Smooth muscle cell (in vitro differentiated cells): ENCODE measurements around the gene NUB1. TPM values are rescaled to one million over a fixed set of nuclear protein-coding genes. Genes with fewer than 3 reads are reported as not detected.

ENCODE experiments used
- DNase-seq: peaks from one replicate; lab custom pipeline; 2025; ENCODE audit not compliant: unreplicated experiment; lab: John Stamatoyannopoulos, UW
- H2AFZ ChIP-seq: fragments of 200-600 bp; sonication (generic); 2 replicates; pipeline ENCODE4 v1.6.0; 2016; ENCODE audit warnings: antibody characterized with exemption, low read depth, mild to moderate bottlenecking
- H3F3A ChIP-seq: fragments of 200-600 bp; sonication (generic); 2 replicates; pipeline ENCODE4 v1.6.0; 2017; ENCODE audit warnings: antibody characterized with exemption, low read depth
- H3K27ac ChIP-seq: fragments of 200-600 bp; sonication (generic); 2 replicates; pipeline ENCODE4 v1.5.1; 2016; ENCODE audit warnings: low read depth, mild to moderate bottlenecking
- H3K27me3 ChIP-seq: fragments of 200-600 bp; sonication (generic); 2 replicates; pipeline ENCODE4 v1.6.1; 2016; ENCODE audit warnings: low read depth, mild to moderate bottlenecking
- H3K36me3 ChIP-seq: fragments of 200-600 bp; sonication (generic); 2 replicates; pipeline ENCODE4 v1.5.1; 2016; ENCODE audit warnings: low read depth
- H3K4me1 ChIP-seq: fragments of 200-600 bp; sonication (generic); 2 replicates; pipeline ENCODE4 v1.5.1; 2016; ENCODE audit warnings: low read depth
- H3K4me2 ChIP-seq: fragments of 200-600 bp; sonication (generic); 2 replicates; pipeline ENCODE4 v1.6.0; 2016; ENCODE audit warnings: mild to moderate bottlenecking
- H3K4me3 ChIP-seq: fragments of 200-600 bp; sonication (generic); 2 replicates; pipeline ENCODE4 v1.5.1; 2016; ENCODE audit warnings: mild to moderate bottlenecking
- H3K79me2 ChIP-seq: fragments of 200-600 bp; sonication (generic); 2 replicates; pipeline ENCODE4 v1.6.0; 2016; ENCODE audit warnings: low read depth, mild to moderate bottlenecking
- H3K9ac ChIP-seq: fragments of 200-600 bp; sonication (generic); 2 replicates; pipeline ENCODE4 v1.6.0; 2016; ENCODE audit warnings: low read depth
- H3K9me3 ChIP-seq: fragments of 200-600 bp; sonication (generic); replicated peaks from 2 replicates; pipeline ENCODE4 v1.5.1; 2016; ENCODE audit warnings: low read depth
- H4K20me1 ChIP-seq: fragments of 200-600 bp; sonication (generic); 2 replicates; pipeline ENCODE4 v1.6.0; 2016; ENCODE audit warnings: low read depth
- WGBS: methylation state at CpG from one replicate; pipeline ENCODE4 v1.1.7; 2016; ENCODE audit warnings: low lambda C conversion rate; 5-methylcytosine and 5-hydroxymethylcytosine counted together
- polyA plus RNA-seq: library from polyadenylated mRNA; unstranded; fragments of >200 nt; fragmentation: Nextera tagmentation; extraction: Ambion mirVana; gene quantifications from 2 replicates; pipeline ENCODE4 v1.2.1, GENCODE V29; 2016
- total RNA-seq: library from RNA; depleted of rRNA; stranded (reverse); fragments of >200 nt; gene quantifications from 2 replicates; pipeline ENCODE4 v1.2.3, GENCODE V29; 2014
- TF ChIP-seq, protein P1 (sequence below): fragments of 200-600 bp; sonication (generic); IDR thresholded peaks from 2 replicates; pipeline ENCODE4 v1.5.1; 2017; ENCODE audit warnings: borderline replicate concordance, mild to moderate bottlenecking, antibody characterized with exemption; ENCODE audit not compliant: insufficient read depth, poor library complexity, severe bottlenecking

Gene NUB1
- total and polyA plus RNA-seq, 2 experiments from 2014 or later = 28.5 to 36.9 TPM

- WGBS = 91% methylated on average over 8 of the region's 8 CpGs
- Histone ChIP-seq H3K4me2 (peak overlapping the region; percentile 97), H3K4me3 (peak overlapping the region; percentile 94), H3F3A (peaks cover 4% of the 10 kb centered on the region), H3K4me1 (peaks cover 8% of the 10 kb centered on the region), H3K79me2 (peaks cover 15% of the 10 kb centered on the region), H3K9me3 (no peaks in the 10 kb centered on the region), H3K9ac (peak overlapping the region; percentile 70), H3K27ac (no peak overlapping the region), H3K27me3 (no peaks in the 10 kb centered on the region), H2AFZ (no peak overlapping the region), H3K36me3 (no peaks in the 10 kb centered on the region), H4K20me1 (no peaks in the 10 kb centered on the region)
- DNase-seq = no peak
- TF ChIP-seq, protein P1, sequence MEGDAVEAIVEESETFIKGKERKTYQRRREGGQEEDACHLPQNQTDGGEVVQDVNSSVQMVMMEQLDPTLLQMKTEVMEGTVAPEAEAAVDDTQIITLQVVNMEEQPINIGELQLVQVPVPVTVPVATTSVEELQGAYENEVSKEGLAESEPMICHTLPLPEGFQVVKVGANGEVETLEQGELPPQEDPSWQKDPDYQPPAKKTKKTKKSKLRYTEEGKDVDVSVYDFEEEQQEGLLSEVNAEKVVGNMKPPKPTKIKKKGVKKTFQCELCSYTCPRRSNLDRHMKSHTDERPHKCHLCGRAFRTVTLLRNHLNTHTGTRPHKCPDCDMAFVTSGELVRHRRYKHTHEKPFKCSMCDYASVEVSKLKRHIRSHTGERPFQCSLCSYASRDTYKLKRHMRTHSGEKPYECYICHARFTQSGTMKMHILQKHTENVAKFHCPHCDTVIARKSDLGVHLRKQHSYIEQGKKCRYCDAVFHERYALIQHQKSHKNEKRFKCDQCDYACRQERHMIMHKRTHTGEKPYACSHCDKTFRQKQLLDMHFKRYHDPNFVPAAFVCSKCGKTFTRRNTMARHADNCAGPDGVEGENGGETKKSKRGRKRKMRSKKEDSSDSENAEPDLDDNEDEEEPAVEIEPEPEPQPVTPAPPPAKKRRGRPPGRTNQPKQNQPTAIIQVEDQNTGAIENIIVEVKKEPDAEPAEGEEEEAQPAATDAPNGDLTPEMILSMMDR = no peak
These were observed 1.2 kb downstream of the NUB1 start for GRCh38 chr7:151342811-151343210.

- peaks cover 4% of the 10 kb centered on the region for H3F3A ChIP-seq
- H3K9me3 ChIP-seq = no peaks in the 10 kb centered on the region
- no peak overlapping the region for H3K4me3 ChIP-seq
- no peak for DNase-seq
- no peak overlapping the region for H2AFZ ChIP-seq
- H3K9ac ChIP-seq = no peak overlapping the region
- H3K4me2 ChIP-seq = no peak overlapping the region
- H3K4me1 ChIP-seq = peaks cover 8% of the 10 kb centered on the region
- peaks cover 15% of the 10 kb centered on the region for H3K79me2 ChIP-seq
- peaks cover 2% of the 10 kb centered on the region for H4K20me1 ChIP-seq
- TF ChIP-seq, protein P1 = no peak
- H3K27me3 ChIP-seq = no peaks in the 10 kb centered on the region
- H3K27ac ChIP-seq = no peak overlapping the region
- no peaks in the 10 kb centered on the region for H3K36me3 ChIP-seq
- WGBS = 98% methylated on average over 9 of the region's 9 CpGs
These were observed 1.9 kb downstream of the NUB1 start for GRCh38 chr7:151343516-151343915.

- Histone ChIP-seq H3K9me3 (no peaks in the 10 kb centered on the region), H2AFZ (no peak overlapping the region), H3K79me2 (peaks cover 15% of the 10 kb centered on the region), H4K20me1 (peaks cover 19% of the 10 kb centered on the region), H3K9ac (no peak overlapping the region), H3K36me3 (no peaks in the 10 kb centered on the region), H3K27ac (no peak overlapping the region), H3K4me2 (no peak overlapping the region), H3K4me1 (peaks cover 8% of the 10 kb centered on the region), H3K27me3 (no peaks in the 10 kb centered on the region), H3K4me3 (no peak overlapping the region), H3F3A (peaks cover 4% of the 10 kb centered on the region)
- no peak for DNase-seq
- WGBS = 86% methylated on average over 2 of the region's 2 CpGs
- TF ChIP-seq, protein P1 = no peak
These were observed 4.2 kb downstream of the NUB1 start for GRCh38 chr7:151345576-151346469.

GRCh38 chr7:151346470-151346769, 4.8 kb downstream of the NUB1 start:
- H3K36me3 ChIP-seq = no peaks in the 10 kb centered on the region
- no peaks in the 10 kb centered on the region for H3K27me3 ChIP-seq
- H4K20me1 ChIP-seq = peaks cover 19% of the 10 kb centered on the region
- no peak overlapping the region for H3K9ac ChIP-seq
- no peaks in the 10 kb centered on the region for H3K9me3 ChIP-seq
- H3K27ac ChIP-seq = no peak overlapping the region
- DNase-seq = no peak
- 79% methylated on average over 2 of the region's 2 CpGs for WGBS
- H3F3A ChIP-seq = peaks cover 4% of the 10 kb centered on the region
- peaks cover 15% of the 10 kb centered on the region for H3K79me2 ChIP-seq
- peaks cover 8% of the 10 kb centered on the region for H3K4me1 ChIP-seq
- TF ChIP-seq, protein P1 = no peak
- H3K4me2 ChIP-seq = no peak overlapping the region
- H2AFZ ChIP-seq = no peak overlapping the region
- H3K4me3 ChIP-seq = no peak overlapping the region
